AG04449 (cell line): ENCODE data around the gene POP4.

ENCODE experiments used
- CTCF ChIA-PET: fragments of 350-600 bp; formaldehyde crosslinking; extraction: SDS; loops from one replicate; lab custom pipeline; 2021; ENCODE audit warnings: antibody characterized with exemption; lab: Yijun Ruan, JAX
- POLR2A ChIA-PET: fragments of 400-600, 350-600 bp; formaldehyde crosslinking; extraction: SDS; loops from one replicate; lab custom pipeline; 2020; ENCODE audit warnings: antibody characterized with exemption, inconsistent platforms; lab: Yijun Ruan, JAX
- DNase-seq: peaks from one replicate; pipeline ENCODE4 v3.0.0-alpha.2; 2010; ENCODE audit warnings: low read depth, low spot score
- H3K4me3 ChIP-seq: 2 replicates; pipeline ENCODE4 v1.5.1; 2011; ENCODE audit warnings: low read depth, mild to moderate bottlenecking, control low read depth, low read length
- TF ChIP-seq, protein P1 (sequence below): IDR thresholded peaks from one replicate; pipeline ENCODE4 v1.5.1; 2011; ENCODE audit warnings: mild to moderate bottlenecking, moderate library complexity, low read length, control low read depth, inconsistent platforms; ENCODE audit not compliant: insufficient read depth; ENCODE audit errors: missing control alignments

The POP4 gene

GRCh38 chr19:29636553-29637360 lies 30.7 kb downstream of the POP4 start:
- ChIA-PET CTCF (interaction anchor here (1.1 to 3.4 kb wide), 3 partner anchors 25 to 58 kb away, joined by 3 to 24 read pairs (median 4); partner anchors contain the start of gene POP4), POLR2A (no interaction called here)
- no peak overlapping the region for H3K4me3 ChIP-seq
- TF ChIP-seq, protein P1, sequence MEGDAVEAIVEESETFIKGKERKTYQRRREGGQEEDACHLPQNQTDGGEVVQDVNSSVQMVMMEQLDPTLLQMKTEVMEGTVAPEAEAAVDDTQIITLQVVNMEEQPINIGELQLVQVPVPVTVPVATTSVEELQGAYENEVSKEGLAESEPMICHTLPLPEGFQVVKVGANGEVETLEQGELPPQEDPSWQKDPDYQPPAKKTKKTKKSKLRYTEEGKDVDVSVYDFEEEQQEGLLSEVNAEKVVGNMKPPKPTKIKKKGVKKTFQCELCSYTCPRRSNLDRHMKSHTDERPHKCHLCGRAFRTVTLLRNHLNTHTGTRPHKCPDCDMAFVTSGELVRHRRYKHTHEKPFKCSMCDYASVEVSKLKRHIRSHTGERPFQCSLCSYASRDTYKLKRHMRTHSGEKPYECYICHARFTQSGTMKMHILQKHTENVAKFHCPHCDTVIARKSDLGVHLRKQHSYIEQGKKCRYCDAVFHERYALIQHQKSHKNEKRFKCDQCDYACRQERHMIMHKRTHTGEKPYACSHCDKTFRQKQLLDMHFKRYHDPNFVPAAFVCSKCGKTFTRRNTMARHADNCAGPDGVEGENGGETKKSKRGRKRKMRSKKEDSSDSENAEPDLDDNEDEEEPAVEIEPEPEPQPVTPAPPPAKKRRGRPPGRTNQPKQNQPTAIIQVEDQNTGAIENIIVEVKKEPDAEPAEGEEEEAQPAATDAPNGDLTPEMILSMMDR = no peak
- no peak for DNase-seq

- TF ChIP-seq, protein P1 = no peak
- H3K4me3 ChIP-seq = no peak overlapping the region
- ChIA-PET CTCF (interaction anchor here (1.5 kb wide), 1 partner anchor 28 kb away, joined by 4 read pairs; no protein-coding TSS in a partner anchor), POLR2A (no interaction called here)
- no peak for DNase-seq
These were observed 33.0 kb downstream of the POP4 start for GRCh38 chr19:29639086-29639485.

GRCh38 chr19:29640231-29640630 lies 34.1 kb downstream of the POP4 start:
- CTCF ChIA-PET = no interaction called here
- no peak overlapping the region for H3K4me3 ChIP-seq
- no peak for DNase-seq
- POLR2A ChIA-PET = no interaction called here
- TF ChIP-seq, protein P1 = no peak

GRCh38 chr19:29641597-29641996 lies 35.5 kb downstream of the POP4 start:
- DNase-seq = no peak
- CTCF ChIA-PET = interaction anchor here (0.7 to 2.2 kb wide), 3 partner anchors 31 to 53 kb away, joined by 3 to 5 read pairs (median 3); no protein-coding TSS in a partner anchor
- TF ChIP-seq, protein P1 = no peak
- POLR2A ChIA-PET = no interaction called here
- no peak overlapping the region for H3K4me3 ChIP-seq

- CTCF ChIA-PET = interaction anchor here (1.0 kb wide), 1 partner anchor 33 kb away, joined by 3 read pairs; no protein-coding TSS in a partner anchor
- H3K4me3 ChIP-seq = no peak overlapping the region
- no peak for DNase-seq
- TF ChIP-seq, protein P1 = no peak
- POLR2A ChIA-PET = no interaction called here
These were observed 37.4 kb downstream of the POP4 start for GRCh38 chr19:29643361-29643935.

DNA sequence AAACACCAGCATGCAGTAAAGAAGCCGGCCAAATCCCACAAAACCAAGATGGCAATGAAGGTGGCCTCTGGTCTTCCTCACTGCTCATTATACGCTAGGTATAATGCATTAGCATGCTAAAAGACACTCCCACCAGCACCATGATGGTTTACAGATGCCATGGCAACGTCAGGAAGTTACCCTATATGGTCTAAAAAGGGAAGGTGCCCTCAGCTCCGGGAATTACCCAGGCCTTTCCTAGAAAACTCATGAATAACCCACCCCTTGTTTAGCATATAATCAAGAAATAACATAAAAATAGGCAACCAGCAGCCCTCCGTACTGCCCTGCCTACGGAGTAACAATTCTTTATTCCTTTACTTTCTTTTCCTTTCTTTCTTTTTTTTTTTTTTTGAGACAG lies 38.1 kb downstream of the POP4 start:
- no peak overlapping the region for H3K4me3 ChIP-seq
- CTCF ChIA-PET = interaction anchor here (1.0 kb wide), 1 partner anchor 34 kb away, joined by 3 read pairs; no protein-coding TSS in a partner anchor
- TF ChIP-seq, protein P1 = no peak
- DNase-seq = no peak
- POLR2A ChIA-PET = no interaction called here
